Trophoblast cell (in vitro differentiated cells and primary cell): ENCODE results near the gene MED13L.

Experiments
- DNase-seq, 2 donors: peaks; one replicate each; pipeline ENCODE4 v3.0.0-alpha.2; 2016
- H2AFZ ChIP-seq: 2 replicates; pipeline ENCODE4 v1.6.1; 2013; ENCODE audit warnings: low read length, moderate library complexity, mild to moderate bottlenecking; ENCODE audit not compliant: insufficient read depth, poor library complexity
- H2AK5ac ChIP-seq: 2 replicates; pipeline ENCODE4 v1.6.1; 2013; ENCODE audit warnings: mild to moderate bottlenecking, low read length
- H2BK120ac ChIP-seq: 2 replicates; pipeline ENCODE4 v1.6.1; 2013; ENCODE audit warnings: low read length, mild to moderate bottlenecking, moderate library complexity; ENCODE audit not compliant: insufficient read depth, poor library complexity
- H2BK12ac ChIP-seq: 2 replicates; pipeline ENCODE4 v1.6.1; 2013; ENCODE audit warnings: mild to moderate bottlenecking, low read length, moderate library complexity
- H2BK5ac ChIP-seq: 2 replicates; pipeline ENCODE4 v1.6.1; 2013; ENCODE audit warnings: low read length, low read depth, moderate library complexity, mild to moderate bottlenecking; ENCODE audit not compliant: poor library complexity
- H3K14ac ChIP-seq: 2 replicates; pipeline ENCODE4 v1.6.1; 2013; ENCODE audit warnings: mild to moderate bottlenecking, low read length
- H3K18ac ChIP-seq: 2 replicates; pipeline ENCODE4 v1.6.1; 2013; ENCODE audit warnings: mild to moderate bottlenecking, low read length
- H3K23ac ChIP-seq: 2 replicates; pipeline ENCODE4 v1.6.1; 2013; ENCODE audit warnings: low read length
- H3K27ac ChIP-seq: 2 replicates; pipeline ENCODE4 v1.5.1; 2013; ENCODE audit warnings: low read depth, mild to moderate bottlenecking, inconsistent platforms, low read length, moderate library complexity
- H3K27me3 ChIP-seq: 2 replicates; pipeline ENCODE4 v1.6.1; 2013; ENCODE audit warnings: inconsistent platforms, mild to moderate bottlenecking, low read length, moderate library complexity; ENCODE audit not compliant: insufficient read depth
- H3K36me3 ChIP-seq, 2 experiments: 1 replicate in 1 of 2; 2 replicates in 1 of 2; pipeline ENCODE4 v1.6.1; 2013; ENCODE audit warnings: low read length in 2 of 2, mild to moderate bottlenecking in 2 of 2, moderate library complexity in 1 of 2; ENCODE audit not compliant: insufficient read depth in 2 of 2, control insufficient read depth in 1 of 2
- H3K4ac ChIP-seq: 2 replicates; pipeline ENCODE4 v1.6.1; 2013; ENCODE audit warnings: low read depth, mild to moderate bottlenecking, low read length, moderate library complexity
- H3K4me1 ChIP-seq, 2 experiments: 1 replicate in 1 of 2; 2 replicates in 1 of 2; pipeline ENCODE4 v1.6.1; 2013; ENCODE audit warnings: low read length in 2 of 2, mild to moderate bottlenecking in 2 of 2, moderate library complexity in 1 of 2; ENCODE audit not compliant: insufficient read depth in 2 of 2, control insufficient read depth in 1 of 2
- H3K4me2 ChIP-seq: 2 replicates; pipeline ENCODE4 v1.6.1; 2013; ENCODE audit warnings: inconsistent platforms, mild to moderate bottlenecking, low read length, moderate library complexity
- H3K4me3 ChIP-seq: 2 replicates; pipeline ENCODE4 v1.5.1; 2013; ENCODE audit warnings: mild to moderate bottlenecking, low read depth, low read length, inconsistent platforms
- H3K79me1 ChIP-seq: one replicate; pipeline ENCODE4 v1.6.1; 2013; ENCODE audit warnings: low read length
- H3K79me2 ChIP-seq: 2 replicates; pipeline ENCODE4 v1.6.1; 2013; ENCODE audit warnings: low read length, mild to moderate bottlenecking; ENCODE audit not compliant: control insufficient read depth, insufficient read depth, poor library complexity
- H3K9ac ChIP-seq: 2 replicates; pipeline ENCODE4 v1.6.1; 2013; ENCODE audit warnings: mild to moderate bottlenecking, low read length
- H3K9me3 ChIP-seq: 2 replicates; pipeline ENCODE4 v1.6.1; 2013; ENCODE audit warnings: low read depth, mild to moderate bottlenecking, control low read depth, inconsistent platforms, low read length; ENCODE audit not compliant: insufficient read depth
- H4K12ac ChIP-seq: 2 replicates; pipeline ENCODE4 v1.6.1; 2013; ENCODE audit warnings: low read depth, mild to moderate bottlenecking, low read length, moderate library complexity
- H4K8ac ChIP-seq: 2 replicates; pipeline ENCODE4 v1.6.1; 2013; ENCODE audit warnings: low read depth, mild to moderate bottlenecking, low read length, moderate library complexity
- H4K91ac ChIP-seq: one replicate; pipeline ENCODE4 v1.6.1; 2013; ENCODE audit warnings: low read depth, mild to moderate bottlenecking, low read length, moderate library complexity
- WGBS: extraction: QIAGEN DNeasy Blood & Tissue Kit; methylation state at CpG from one replicate; pipeline ENCODE4 v1.1.7; 2013; ENCODE audit warnings: missing lambda C conversion rate; ENCODE audit not compliant: insufficient read length, insufficient coverage; ENCODE audit errors: extremely low coverage; 5-methylcytosine and 5-hydroxymethylcytosine counted together

The MED13L gene

GRCh38 chr12:115941362-115941761, 336.1 kb downstream of the MED13L start:
- WGBS: no CpG with 5 or more reads among the region's 5 CpGs
- H4K91ac ChIP-seq: no peak overlapping the region

GRCh38 chr12:115938794-115939377, 338.6 kb downstream of the MED13L start:
- no peak overlapping the region for H3K23ac ChIP-seq
- H3K18ac ChIP-seq: no peak overlapping the region

More at GRCh38 chr12:115941362-115941761, 336.1 kb downstream of the MED13L start:
- Histone ChIP-seq H3K18ac (no peak overlapping the region), H2BK120ac (no peak overlapping the region), H3K79me1 (no peaks in the 10 kb centered on the region), H2AK5ac (no peak overlapping the region), H2BK5ac (no peak overlapping the region), H3K4me2 (no peak overlapping the region), H4K12ac (no peak overlapping the region), H3K4me3 (no peak overlapping the region), H3K27ac (no peak overlapping the region), H3K4ac (no peak overlapping the region), H3K79me2 (no peaks in the 10 kb centered on the region), H3K27me3 (no peaks in the 10 kb centered on the region), H4K8ac (no peak overlapping the region), H3K36me3 (no peaks in the 10 kb centered on the region), H2AFZ (no peak overlapping the region), H3K23ac (no peak overlapping the region), H3K9ac (no peak overlapping the region), H3K14ac (no peak overlapping the region), H3K9me3 (no peaks in the 10 kb centered on the region), H2BK12ac (no peak overlapping the region), H3K4me1 (peaks cover 0 to 2% of the 10 kb centered on the region in 2 experiments)
- no peak for DNase-seq

GRCh38 chr12:115936997-115937916, 340.2 kb downstream of the MED13L start:
- Histone ChIP-seq H3K27me3 (no peaks in the 10 kb centered on the region), H2BK120ac (no peak overlapping the region), H2AK5ac (no peak overlapping the region), H3K4ac (no peak overlapping the region), H2BK5ac (no peak overlapping the region), H3K36me3 (no peaks in the 10 kb centered on the region), H2AFZ (no peak overlapping the region), H3K14ac (no peak overlapping the region), H3K79me2 (no peaks in the 10 kb centered on the region), H3K79me1 (no peaks in the 10 kb centered on the region), H3K9ac (no peak overlapping the region), H3K4me2 (no peak overlapping the region), H3K18ac (no peak overlapping the region), H3K23ac (no peak overlapping the region), H4K8ac (no peak overlapping the region), H3K27ac (no peak overlapping the region), H3K4me3 (no peak overlapping the region), H2BK12ac (no peak overlapping the region), H4K91ac (no peak overlapping the region), H3K9me3 (no peaks in the 10 kb centered on the region), H3K4me1 (peaks cover 0 to 2% of the 10 kb centered on the region in 2 experiments), H4K12ac (no peak overlapping the region)
- no peak for DNase-seq
- WGBS: no CpG with 5 or more reads among the region's 8 CpGs

More at GRCh38 chr12:115938794-115939377, 338.6 kb downstream of the MED13L start:
- no peaks in the 10 kb centered on the region for H3K36me3 ChIP-seq
- no peaks in the 10 kb centered on the region for H3K79me1 ChIP-seq
- no peak overlapping the region for H3K4me3 ChIP-seq
- no peak overlapping the region for H3K27ac ChIP-seq
- no CpG with 5 or more reads among the region's 1 CpG for WGBS
- no peak overlapping the region for H2BK12ac ChIP-seq
- peaks cover 0 to 2% of the 10 kb centered on the region in 2 experiments for H3K4me1 ChIP-seq
- no peak overlapping the region for H2BK120ac ChIP-seq
- H4K91ac ChIP-seq: no peak overlapping the region
- no peak overlapping the region for H4K12ac ChIP-seq
- no peak overlapping the region for H2AK5ac ChIP-seq
- H3K27me3 ChIP-seq: no peaks in the 10 kb centered on the region
- no peak overlapping the region for H3K4me2 ChIP-seq
- H3K14ac ChIP-seq: no peak overlapping the region
- H3K4ac ChIP-seq: no peak overlapping the region
- H3K9me3 ChIP-seq: no peaks in the 10 kb centered on the region
- H4K8ac ChIP-seq: no peak overlapping the region
- H2BK5ac ChIP-seq: no peak overlapping the region
- no peak overlapping the region for H3K9ac ChIP-seq
- H2AFZ ChIP-seq: no peak overlapping the region
- DNase-seq: no peak
- H3K79me2 ChIP-seq: no peaks in the 10 kb centered on the region

- H3K9me3 ChIP-seq: no peaks in the 10 kb centered on the region
- no peak overlapping the region for H4K8ac ChIP-seq
- H3K4ac ChIP-seq: no peak overlapping the region
- H3K27ac ChIP-seq: no peak overlapping the region
- H2AK5ac ChIP-seq: no peak overlapping the region
- H3K4me1 ChIP-seq: peaks cover 0 to 2% of the 10 kb centered on the region in 2 experiments
- no CpG with 5 or more reads among the region's 7 CpGs for WGBS
- H3K27me3 ChIP-seq: no peaks in the 10 kb centered on the region
- no peak overlapping the region for H3K9ac ChIP-seq
- H3K14ac ChIP-seq: no peak overlapping the region
- no peaks in the 10 kb centered on the region for H3K79me1 ChIP-seq
- no peak overlapping the region for H2AFZ ChIP-seq
- no peak for DNase-seq
- no peak overlapping the region for H4K91ac ChIP-seq
- no peaks in the 10 kb centered on the region for H3K79me2 ChIP-seq
- no peak overlapping the region for H2BK12ac ChIP-seq
- no peak overlapping the region for H3K18ac ChIP-seq
- no peak overlapping the region for H2BK120ac ChIP-seq
- no peak overlapping the region for H3K23ac ChIP-seq
- no peak overlapping the region for H3K4me3 ChIP-seq
- H2BK5ac ChIP-seq: no peak overlapping the region
- no peak overlapping the region for H4K12ac ChIP-seq
- H3K36me3 ChIP-seq: no peaks in the 10 kb centered on the region
- no peak overlapping the region for H3K4me2 ChIP-seq
Observed at GRCh38 chr12:115934877-115935276, 342.6 kb downstream of the MED13L start.
